Mammary epithelial cell (primary cell): ENCODE data around the gene MCU.

Experiments used
- CTCF ChIP-seq, 2 donors: IDR thresholded peaks in 1 of 2; conservative IDR thresholded peaks in 1 of 2; 2 replicates each; pipeline ENCODE4 v1.5.1; 2011 to 2012; ENCODE audit warnings: inconsistent platforms in 2 of 2, low read length in 2 of 2, mild to moderate bottlenecking in 2 of 2, control low read depth in 1 of 2, low read depth in 1 of 2; ENCODE audit not compliant: insufficient read depth in 1 of 2; ENCODE audit errors: extremely low read depth in 1 of 2
- EZH2 ChIP-seq: IDR thresholded peaks from 2 replicates; pipeline ENCODE4 v1.6.1; 2012; ENCODE audit warnings: low read length, inconsistent platforms, borderline replicate concordance

- TF ChIP-seq CTCF (conservative IDR thresholded peaks at IDR 0.05 in 1 of 2, IDR thresholded peaks at IDR 0.05 in 1 of 2; ENCODE audit: extremely low read depth in 1 of 2, insufficient read depth in 1 of 2, low read depth in 1 of 2, low read length in 2 of 2): no peak
- no peak for TF ChIP-seq EZH2
Observed at GRCh38 chr10:72732521-72732920, 40.6 kb downstream of the MCU start.
